Measurements from ENCODE around the gene NF2. TPM values are rescaled to one million over a fixed set of nuclear protein-coding genes. Genes with fewer than 3 reads are reported as not detected.

The NF2 gene
- total RNA-seq, 1 experiment from 2014 or later: 50.9 TPM

DNA sequence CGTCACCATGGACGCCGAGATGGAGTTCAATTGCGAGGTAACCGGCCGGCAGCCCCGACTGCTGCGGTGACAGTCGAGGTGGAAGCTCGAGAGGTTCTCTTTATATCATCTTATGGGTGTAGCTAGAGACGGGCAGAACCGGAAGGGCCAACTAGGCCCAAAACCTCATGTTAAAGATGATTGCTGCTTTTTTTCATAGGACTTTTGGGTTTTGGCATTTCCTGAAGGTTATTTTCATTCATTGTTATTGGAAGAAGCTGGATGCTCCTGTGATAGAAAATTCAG lies 585 bp downstream of the NF2 start:
- H3K23ac ChIP-seq (ENCODE audit: insufficient read length, low read depth, low read length): no peak overlapping the region
- Mint-ChIP-seq H3K27ac (no peak overlapping the region; a peak in 1 of 7 replicates), H3K27me3 (ENCODE audit: low read depth) (no peaks in the 10 kb centered on the region), H3K9me3 (no peaks in the 10 kb centered on the region), H3K4me3 (peak overlapping the region; percentile 84 to 92), H3K36me3 (ENCODE audit: insufficient read depth in 1 of 3, low read depth in 3 of 3) (no peaks in the 10 kb centered on the region; a peak in 2 of 7 replicates), H3K4me1 (peaks cover 20 to 27% of the 10 kb centered on the region in 2 experiments)
- no peak overlapping the region for H3K18ac ChIP-seq (ENCODE audit: insufficient read length, low read depth, low read length)
- TF ChIP-seq, protein P1, sequence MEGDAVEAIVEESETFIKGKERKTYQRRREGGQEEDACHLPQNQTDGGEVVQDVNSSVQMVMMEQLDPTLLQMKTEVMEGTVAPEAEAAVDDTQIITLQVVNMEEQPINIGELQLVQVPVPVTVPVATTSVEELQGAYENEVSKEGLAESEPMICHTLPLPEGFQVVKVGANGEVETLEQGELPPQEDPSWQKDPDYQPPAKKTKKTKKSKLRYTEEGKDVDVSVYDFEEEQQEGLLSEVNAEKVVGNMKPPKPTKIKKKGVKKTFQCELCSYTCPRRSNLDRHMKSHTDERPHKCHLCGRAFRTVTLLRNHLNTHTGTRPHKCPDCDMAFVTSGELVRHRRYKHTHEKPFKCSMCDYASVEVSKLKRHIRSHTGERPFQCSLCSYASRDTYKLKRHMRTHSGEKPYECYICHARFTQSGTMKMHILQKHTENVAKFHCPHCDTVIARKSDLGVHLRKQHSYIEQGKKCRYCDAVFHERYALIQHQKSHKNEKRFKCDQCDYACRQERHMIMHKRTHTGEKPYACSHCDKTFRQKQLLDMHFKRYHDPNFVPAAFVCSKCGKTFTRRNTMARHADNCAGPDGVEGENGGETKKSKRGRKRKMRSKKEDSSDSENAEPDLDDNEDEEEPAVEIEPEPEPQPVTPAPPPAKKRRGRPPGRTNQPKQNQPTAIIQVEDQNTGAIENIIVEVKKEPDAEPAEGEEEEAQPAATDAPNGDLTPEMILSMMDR (conservative IDR thresholded peaks at IDR 0.05): no peak
- no peak overlapping the region for H4K8ac ChIP-seq (replicated peaks; ENCODE audit: insufficient read length, low read depth, low read length)
- no peak overlapping the region for H4K91ac ChIP-seq (ENCODE audit: insufficient read length, low read depth, low read length)
- H3K14ac ChIP-seq (ENCODE audit: insufficient read depth, low read length): no peak overlapping the region
- peak overlapping the region; percentile 80 for H3K4me2 ChIP-seq (ENCODE audit: insufficient read depth, insufficient read length, low read length)
- peaks cover 4% of the 10 kb centered on the region for H3K23me2 ChIP-seq (ENCODE audit: insufficient read length, low read depth, low read length, poor library complexity, severe bottlenecking)
- no peak overlapping the region for H4K5ac ChIP-seq (ENCODE audit: insufficient read length, low read depth, low read length)
- no peak overlapping the region for H3K56ac ChIP-seq (ENCODE audit: insufficient read length, low read depth, low read length)
- H2BK20ac ChIP-seq (ENCODE audit: low read depth, low read length, poor library complexity, severe bottlenecking): no peak overlapping the region
- no peaks in the 10 kb centered on the region for H4K20me1 ChIP-seq (ENCODE audit: control insufficient read depth, insufficient read depth, insufficient read length)
- no peak for DNase-seq
- no peak overlapping the region for H2BK120ac ChIP-seq (ENCODE audit: low read depth, low read length, poor library complexity, severe bottlenecking)
- H2AFZ ChIP-seq (ENCODE audit: low read length): no peak overlapping the region
- H3K4me1 ChIP-seq (ENCODE audit: insufficient read depth, low read length): peaks cover 2% of the 10 kb centered on the region
- H3K79me2 ChIP-seq (ENCODE audit: insufficient read depth, low read length): peaks cover 4% of the 10 kb centered on the region; the same call in 1 of the 2 replicates
- no peaks in the 10 kb centered on the region for H3K79me1 ChIP-seq (ENCODE audit: insufficient read depth, low read depth, low read length, poor library complexity, severe bottlenecking)
- no peak overlapping the region for H2BK15ac ChIP-seq (ENCODE audit: low read depth, low read length)
- no peak overlapping the region for H3T11ph ChIP-seq (ENCODE audit: low read length)
- no peaks in the 10 kb centered on the region for H3K27me3 ChIP-seq (ENCODE audit: insufficient read depth, low read length)
- H3K9ac ChIP-seq (ENCODE audit: extremely low read depth, insufficient read length, low read length): peak overlapping the region; percentile 3
- no peak overlapping the region for H2BK5ac ChIP-seq (ENCODE audit: insufficient read length, low read length)
- no peak overlapping the region for H3K27ac ChIP-seq (ENCODE audit: insufficient read length, low read depth, low read length)
- H2BK12ac ChIP-seq (ENCODE audit: insufficient read length, low read depth, low read length): no peak overlapping the region
- no peaks in the 10 kb centered on the region for H3K9me3 ChIP-seq (ENCODE audit: control insufficient read depth, low read depth, low read length)
- no peak overlapping the region for H2AK5ac ChIP-seq (ENCODE audit: insufficient read length, low read length)
- H3K4ac ChIP-seq (ENCODE audit: low read depth, low read length): no peak overlapping the region
- no CpG with 5 or more reads among the region's 12 CpGs for WGBS (ENCODE audit: extremely low coverage, insufficient read length, low lambda C conversion rate)

All from H9 (cell line).